H1 (cell line): Measurements from ENCODE around the gene PILRB. TPM values are rescaled to one million over a fixed set of nuclear protein-coding genes. Genes with fewer than 3 reads are reported as not detected.

Experiments
- CTCF ChIA-PET: fragments of 300-600 bp; sonication (Branson Sonifier 250); formaldehyde crosslinking; loops from one replicate; lab custom pipeline; 2021; ENCODE audit not compliant: partially characterized antibody; lab: Charles Lee
- POLR2A ChIA-PET: fragments of 300-600 bp; sonication (Branson Sonifier 250); formaldehyde crosslinking; loops from one replicate; lab custom pipeline; 2021; ENCODE audit warnings: inconsistent platforms; ENCODE audit not compliant: partially characterized antibody; lab: Charles Lee
- DNase-seq, 2 experiments: peaks; one replicate each; pipeline versions ENCODE4 v3.0.0 to v3.0.0-alpha.2; 2010 to 2022; ENCODE audit warnings: low spot score in 2 of 2, low read depth in 1 of 2, mixed read lengths in 1 of 2
- FAIRE-seq: peaks from 2 replicates; lab custom pipeline; 2011; peaks lifted over from hg19 to GRCh38; lab: Jason Lieb, UNC
- H2AFZ ChIP-seq: 2 replicates; pipeline ENCODE4 v1.8.1; 2012; ENCODE audit warnings: low read length, inconsistent platforms
- H2AK5ac ChIP-seq: 2 replicates; pipeline ENCODE4 v1.6.1; 2013; ENCODE audit warnings: low read depth, low read length
- H2BK120ac ChIP-seq: replicated peaks from 2 replicates; pipeline ENCODE3; 2013; ENCODE audit warnings: low read depth, low read length, inconsistent platforms
- H2BK12ac ChIP-seq: 2 replicates; pipeline ENCODE4 v1.6.1; 2013; ENCODE audit warnings: low read depth, low read length
- H2BK15ac ChIP-seq: 2 replicates; pipeline ENCODE4 v1.6.1; 2013; ENCODE audit warnings: low read length
- H2BK20ac ChIP-seq: 2 replicates; pipeline ENCODE4 v1.6.1; 2013; ENCODE audit warnings: low read length
- H2BK5ac ChIP-seq: 2 replicates; pipeline ENCODE4 v1.6.1; 2013; ENCODE audit warnings: low read depth, low read length
- H3K14ac ChIP-seq: 2 replicates; pipeline ENCODE4 v1.6.1; 2013; ENCODE audit warnings: inconsistent platforms; ENCODE audit not compliant: insufficient read length
- H3K18ac ChIP-seq: 2 replicates; pipeline ENCODE4 v1.6.1; 2013; ENCODE audit warnings: low read length; ENCODE audit errors: extremely low read depth
- H3K23ac ChIP-seq: 2 replicates; pipeline ENCODE4 v1.6.1; 2013; ENCODE audit warnings: inconsistent platforms; ENCODE audit not compliant: insufficient read length
- H3K23me2 ChIP-seq: 2 replicates; pipeline ENCODE4 v1.6.1; 2013; ENCODE audit warnings: low read depth, low read length
- H3K27ac ChIP-seq: 2 replicates; pipeline ENCODE4 v1.6.1; 2011; ENCODE audit warnings: low read depth, low read length, inconsistent platforms
- H3K27me3 ChIP-seq, 4 experiments: replicated peaks in 1 of 4; 1 replicate in 1 of 4; 2 replicates in 3 of 4; pipeline versions ENCODE4 v1.6.1 to v1.8.1; 2011 to 2013; ENCODE audit warnings: low read length in 3 of 4, mild to moderate bottlenecking in 3 of 4, inconsistent platforms in 2 of 4, mixed read lengths in 2 of 4, moderate library complexity in 1 of 4; ENCODE audit not compliant: control insufficient read depth in 3 of 4, insufficient read depth in 3 of 4; ENCODE audit errors: extremely low read depth in 1 of 4
- H3K36me3 ChIP-seq, 4 experiments: 2 replicates each; pipeline versions ENCODE4 v1.6.1 to v1.8.1; 2011 to 2013; ENCODE audit warnings: mild to moderate bottlenecking in 4 of 4, low read length in 3 of 4, moderate library complexity in 2 of 4, control low read depth in 1 of 4, inconsistent platforms in 1 of 4; ENCODE audit not compliant: insufficient read depth in 4 of 4, control insufficient read depth in 2 of 4
- H3K4ac ChIP-seq: replicated peaks from 2 replicates; pipeline ENCODE3; 2013; ENCODE audit warnings: low read length, low read depth, mixed read lengths, inconsistent platforms; ENCODE audit not compliant: insufficient read length
- H3K4me1 ChIP-seq, 4 experiments: replicated peaks in 1 of 4; 1 replicate in 1 of 4; 2 replicates in 3 of 4; pipeline versions ENCODE4 v1.6.1 to v1.8.1; 2011 to 2013; ENCODE audit warnings: low read length in 3 of 4, inconsistent platforms in 2 of 4, mixed read lengths in 1 of 4; ENCODE audit not compliant: insufficient read depth in 4 of 4, control insufficient read depth in 3 of 4
- H3K4me2 ChIP-seq, 2 experiments: 2 replicates each; pipeline versions ENCODE4 v1.6.1 to v1.8.1; 2011 to 2013; ENCODE audit warnings: low read depth in 2 of 2, low read length in 2 of 2, control low read depth in 1 of 2, inconsistent platforms in 1 of 2, mild to moderate bottlenecking in 1 of 2; ENCODE audit not compliant: insufficient read depth in 1 of 2
- H3K4me3 ChIP-seq, 4 experiments: fragments of 200-600, 300-600 bp in 1 of 4; sonication (generic), shearing (Covaris generic), sonication (Bioruptor Twin) in 1 of 4; 2 replicates each; pipeline versions ENCODE4 v1.5.1 to v1.8.1; 2011 to 2016; ENCODE audit warnings: low read length in 4 of 4, low read depth in 3 of 4, control low read depth in 2 of 4, inconsistent platforms in 2 of 4, mild to moderate bottlenecking in 2 of 4, mixed read lengths in 1 of 4, moderate library complexity in 1 of 4; ENCODE audit not compliant: insufficient read depth in 2 of 4; ENCODE audit errors: extremely low read depth in 1 of 4
- H3K56ac ChIP-seq: replicated peaks from 2 replicates; pipeline ENCODE3; 2013; ENCODE audit warnings: low read depth, mild to moderate bottlenecking, mixed read lengths, low read length, inconsistent platforms; ENCODE audit not compliant: insufficient read length
- H3K79me1 ChIP-seq: 2 replicates; pipeline ENCODE4 v1.6.1; 2013; ENCODE audit warnings: low read depth, low read length, control low read depth
- H3K79me2 ChIP-seq, 2 experiments: 2 replicates each; pipeline versions ENCODE4 v1.6.1 to v1.8.1; 2012 to 2013; ENCODE audit warnings: low read length in 2 of 2, mild to moderate bottlenecking in 2 of 2, inconsistent platforms in 1 of 2; ENCODE audit not compliant: insufficient read depth in 2 of 2, control insufficient read depth in 1 of 2
- H3K9ac ChIP-seq, 4 experiments: replicated peaks in 1 of 4; 1 replicate in 1 of 4; 2 replicates in 3 of 4; pipeline versions ENCODE4 v1.6.1 to v1.8.1; 2011 to 2013; ENCODE audit warnings: low read depth in 3 of 4, low read length in 3 of 4, control low read depth in 2 of 4, mild to moderate bottlenecking in 2 of 4, moderate library complexity in 2 of 4, inconsistent platforms in 1 of 4; ENCODE audit errors: extremely low read depth in 1 of 4
- H3K9me3 ChIP-seq, 2 experiments: 2 replicates each; pipeline versions ENCODE4 v1.6.1 to v1.8.1; 2012 to 2013; ENCODE audit warnings: mild to moderate bottlenecking in 2 of 2, moderate library complexity in 2 of 2, control low read depth in 1 of 2, inconsistent platforms in 1 of 2, low read depth in 1 of 2, low read length in 1 of 2, mixed read lengths in 1 of 2; ENCODE audit not compliant: insufficient read depth in 2 of 2
- H4K20me1 ChIP-seq, 2 experiments: replicated peaks in 1 of 2; 2 replicates each; pipeline versions ENCODE3 to v1.8.1; 2011 to 2013; ENCODE audit warnings: inconsistent platforms in 2 of 2, low read length in 2 of 2, mild to moderate bottlenecking in 1 of 2; ENCODE audit not compliant: insufficient read depth in 2 of 2, control insufficient read depth in 1 of 2
- H4K5ac ChIP-seq: 2 replicates; pipeline ENCODE4 v1.6.1; 2013; ENCODE audit warnings: low read length, low read depth, mixed read lengths, inconsistent platforms; ENCODE audit not compliant: insufficient read length
- H4K8ac ChIP-seq: 2 replicates; pipeline ENCODE4 v1.8.0; 2013; ENCODE audit warnings: mild to moderate bottlenecking, moderate library complexity, low read length, inconsistent platforms; ENCODE audit not compliant: insufficient read depth; ENCODE audit errors: extremely low read depth
- H4K91ac ChIP-seq: replicated peaks from 2 replicates; pipeline ENCODE3; 2013; ENCODE audit warnings: low read length, mixed read lengths, inconsistent platforms; ENCODE audit not compliant: insufficient read length
- ASH2L ChIP-seq: fragments of 200-600, 300-600 bp; sonication (generic); IDR thresholded peaks from one replicate; pipeline ENCODE4 v1.7.1; 2017; ENCODE audit warnings: low read length
- MAFK ChIP-seq: IDR thresholded peaks from 2 replicates; pipeline ENCODE4 v1.6.1; 2012; ENCODE audit warnings: low read depth, mild to moderate bottlenecking, improper control_type of control experiment, low read length
- NRF1 ChIP-seq: IDR thresholded peaks from 2 replicates; pipeline ENCODE4 v1.6.1; 2011; ENCODE audit warnings: mild to moderate bottlenecking, low read depth, low read length, improper control_type of control experiment
- POU5F1 ChIP-seq: IDR thresholded peaks from 2 replicates; pipeline ENCODE4 v1.6.1; 2011; ENCODE audit warnings: low read depth, mild to moderate bottlenecking, low read length, moderate library complexity
- RXRA ChIP-seq: IDR thresholded peaks from 2 replicates; pipeline ENCODE4 v1.6.1; 2011; ENCODE audit warnings: low read depth, mild to moderate bottlenecking, low read length, moderate library complexity; ENCODE audit not compliant: insufficient read depth
- WGBS, 2 experiments: shearing (Covaris generic) in 1 of 2; methylation state at CpG; one replicate each; pipeline versions ENCODE4 v1.1.6 to v1.1.7; 2013 to 2015; ENCODE audit warnings: low lambda C conversion rate in 2 of 2, mixed read lengths in 2 of 2, inconsistent platforms in 1 of 2, low coverage in 1 of 2, missing lambda C conversion rate in 1 of 2; ENCODE audit not compliant: insufficient replicate concordance in 2 of 2, insufficient coverage in 1 of 2, insufficient read length in 1 of 2; ENCODE audit errors: extremely low coverage in 1 of 2, missing lambda C conversion rate in 1 of 2; 5-methylcytosine and 5-hydroxymethylcytosine counted together
- polyA plus RNA-seq, 7 experiments: library from polyadenylated mRNA; depleted of rRNA in 3 of 7; stranded (reverse) in 5 of 7; unstranded in 2 of 7; fragments of >200 nt in 5 of 7; fragments of 200-250 nt in 2 of 7; gene quantifications; 1 replicate in 5 of 7; 2 replicates in 1 of 7; 4 replicates in 1 of 7; pipeline versions ENCODE4 v1.2.1 to v1.2.3, GENCODE V29; 2011 to 2013; ENCODE audit warnings: missing spikeins in 2 of 7, mixed read lengths in 2 of 7
- total RNA-seq: library from RNA; stranded (reverse); fragmentation: NEBNext Ultra II Directional; extraction: Animal tissue kit (Norgen Biotek cat#: 25700); gene quantifications from 2 replicates; pipeline ENCODE4 v1.2.1, GENCODE V29; 2021

Gene PILRB
- total and polyA plus RNA-seq, 2 of the 8 experiments (the other 6 are each of a cell fraction or from before 2014, with no cell fraction given) = 32.2 to 49.9 TPM

GRCh38 chr7:100415448-100415847 lies 57.5 kb downstream of the PILRB start:
- Histone ChIP-seq H3K4ac (no peak overlapping the region), H2BK5ac (no peak overlapping the region), H3K4me3 (no peak overlapping the region), H3K27ac (no peak overlapping the region), H2BK20ac (no peak overlapping the region), H3K23ac (no peak overlapping the region), H3K18ac (no peak overlapping the region), H3K36me3 (no peaks in the 10 kb centered on the region), H3K79me1 (no peaks in the 10 kb centered on the region), H3K23me2 (no peaks in the 10 kb centered on the region), H2AFZ (no peak overlapping the region), H4K20me1 (no peaks in the 10 kb centered on the region), H4K91ac (no peak overlapping the region), H3K14ac (no peak overlapping the region), H4K5ac (no peak overlapping the region), H3K56ac (no peak overlapping the region), H2BK120ac (no peak overlapping the region), H3K9me3 (no peaks in the 10 kb centered on the region), H3K4me1 (no peaks in the 10 kb centered on the region), H3K9ac (no peak overlapping the region), H3K27me3 (no peaks in the 10 kb centered on the region; a peak in 1 of 7 replicates), H2BK15ac (no peak overlapping the region), H3K79me2 (no peaks in the 10 kb centered on the region), H2BK12ac (no peak overlapping the region), H3K4me2 (no peak overlapping the region), H4K8ac (no peak overlapping the region), H2AK5ac (no peak overlapping the region)
- CTCF ChIA-PET = interaction anchor here (0.7 to 2.0 kb wide), 4 partner anchors 9 to 54 kb away, joined by 3 to 14 read pairs (median 3); no protein-coding TSS in a partner anchor
- FAIRE-seq = no peak
- POLR2A ChIA-PET = interaction anchor here (0.6 to 3.7 kb wide), 2 partner anchors 13 to 50 kb away, joined by 3 to 25 read pairs; partner anchors contain the start of genes MEPCE and ZCWPW1
- WGBS, 2 experiments = 91% methylated on average over 5 of the region's 5 CpGs; no CpG with 5 or more reads in 1 of the 2 experiments
- no peak for DNase-seq
- TF ChIP-seq ASH2L (no peak), MAFK (no peak), RXRA (no peak), NRF1 (no peak), POU5F1 (no peak)
